ENCODE data around the gene DDB1. TPM values are rescaled to one million over a fixed set of nuclear protein-coding genes. Genes with fewer than 3 reads are reported as not detected.

Gene DDB1
- total and polyA plus RNA-seq, 12 donors, result 165 to 885 (median 592) TPM

DNA sequence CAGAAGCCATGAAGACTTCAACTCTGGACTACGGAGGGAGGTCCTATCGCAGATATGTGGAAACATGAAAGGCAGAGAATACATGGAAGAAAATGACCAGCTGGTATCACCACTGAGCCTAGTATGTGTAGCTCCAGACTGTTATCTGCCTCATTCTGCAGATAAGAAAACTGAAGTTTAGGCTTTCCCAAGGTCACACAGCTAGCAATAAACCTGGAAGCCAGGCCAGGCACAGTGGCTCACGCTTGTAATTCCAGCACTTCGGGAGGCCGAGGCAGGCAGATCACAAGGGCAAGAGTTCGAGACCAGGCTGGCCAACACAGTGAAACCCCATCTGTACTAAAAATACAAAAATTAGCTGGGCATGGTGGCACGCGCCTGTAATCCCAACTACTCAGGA, 22.2 kb downstream of the DDB1 start:
- no peaks in the 10 kb centered on the region for H3K9me3 ChIP-seq (replicated peaks in 1 of 3)
- DNase-seq, result peak in 5 of 7 donors; percentile 46 to 60 (median 54)
- H3K4me3 ChIP-seq, result no peak overlapping the region
- peaks cover 0 to 100% of the 10 kb centered on the region in 2 donors for H3K36me3 ChIP-seq (replicated peaks in 1 of 2)
- H3K4me1 ChIP-seq (replicated peaks in 1 of 2), result peaks cover 0 to 4% of the 10 kb centered on the region in 2 donors
- TF ChIP-seq POLR2A (IDR thresholded peaks at IDR 0.05) (no peak), CTCF (IDR thresholded peaks at IDR 0.05) (no peak)
- intact Hi-C loops (cut with DNase I), result no loop called here
- no peaks in the 10 kb centered on the region for H3K27me3 ChIP-seq
- H3K27ac ChIP-seq, result peak overlapping the region in 1 of 5 donors; percentile 50
- WGBS, 4 donors, result 52 to 69% (median 63%) methylated on average over 8 of the region's 8 CpGs

- intact Hi-C loops (cut with DNase I), result no loop called here
- DNase-seq, result no peak
- H3K9me3 ChIP-seq (replicated peaks in 1 of 3), result no peaks in the 10 kb centered on the region
- H3K27me3 ChIP-seq, result no peaks in the 10 kb centered on the region
- peaks cover 0 to 100% of the 10 kb centered on the region in 2 donors for H3K36me3 ChIP-seq (replicated peaks in 1 of 2)
- no peak overlapping the region for H3K27ac ChIP-seq
- H3K4me3 ChIP-seq, result no peak overlapping the region
- TF ChIP-seq POLR2A (IDR thresholded peaks at IDR 0.05) (no peak), CTCF (IDR thresholded peaks at IDR 0.05) (no peak)
- 94 to 100% (median 95%) methylated on average over 5 to 7 of the region's 7 CpGs for WGBS, 4 donors
- H3K4me1 ChIP-seq (replicated peaks in 1 of 2), result no peaks in the 10 kb centered on the region
These were observed 23.2 kb downstream of the DDB1 start for GRCh38 chr11:61309739-61310138.

GRCh38 chr11:61309141-61309540, 23.8 kb downstream of the DDB1 start:
- intact Hi-C loops (cut with DNase I), result no loop called here
- WGBS, 4 donors, result 86 to 91% (median 89%) methylated on average over 4 of the region's 4 CpGs

GRCh38 chr11:61307354-61307753, 25.6 kb downstream of the DDB1 start:
- no peaks in the 10 kb centered on the region for H3K27me3 ChIP-seq
- peaks cover 0 to 100% of the 10 kb centered on the region in 2 donors for H3K36me3 ChIP-seq (replicated peaks in 1 of 2)
- no peak overlapping the region for H3K27ac ChIP-seq
- WGBS, 4 donors, result 62 to 84% (median 83%) methylated on average over 1 of the region's 1 CpG
- no peak overlapping the region for H3K4me3 ChIP-seq
- no peaks in the 10 kb centered on the region for H3K4me1 ChIP-seq (replicated peaks in 1 of 2)
- TF ChIP-seq CTCF (IDR thresholded peaks at IDR 0.05), result no peak
- no peak for TF ChIP-seq POLR2A (IDR thresholded peaks at IDR 0.05)
- H3K9me3 ChIP-seq (replicated peaks in 1 of 3), result no peaks in the 10 kb centered on the region
- intact Hi-C loops (cut with DNase I), result no loop called here
- no peak for DNase-seq

More at GRCh38 chr11:61309141-61309540, 23.8 kb downstream of the DDB1 start:
- Histone ChIP-seq H3K27ac (no peak overlapping the region), H3K9me3 (replicated peaks in 1 of 3) (no peaks in the 10 kb centered on the region), H3K4me3 (no peak overlapping the region), H3K36me3 (replicated peaks in 1 of 2) (peaks cover 0 to 100% of the 10 kb centered on the region in 2 donors), H3K4me1 (replicated peaks in 1 of 2) (no peaks in the 10 kb centered on the region), H3K27me3 (no peaks in the 10 kb centered on the region)
- TF ChIP-seq POLR2A (IDR thresholded peaks at IDR 0.05), result no peak
- no peak for DNase-seq

DNA sequence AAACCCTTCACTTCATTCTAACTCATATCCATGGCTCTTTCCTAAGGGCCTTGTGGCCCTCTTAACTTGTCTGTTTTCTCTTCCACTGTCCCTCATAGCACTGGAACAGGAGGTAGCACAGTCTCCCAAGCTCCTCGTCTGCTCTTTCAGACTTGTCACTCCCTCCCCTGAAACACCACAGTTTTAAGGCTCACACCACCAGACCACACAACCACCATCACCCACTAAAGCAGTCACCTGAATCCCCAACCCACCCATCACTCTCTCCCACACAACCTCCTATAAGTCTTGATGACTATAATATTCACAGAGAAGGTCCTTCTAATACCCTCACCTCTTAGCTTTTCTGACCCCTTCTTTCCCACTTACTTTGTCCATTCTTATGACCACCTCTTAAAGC, 26.7 kb downstream of the DDB1 start:
- H3K27me3 ChIP-seq, result no peaks in the 10 kb centered on the region
- no peaks in the 10 kb centered on the region for H3K4me1 ChIP-seq (replicated peaks in 1 of 2)
- H3K27ac ChIP-seq, result no peak overlapping the region
- no peak for DNase-seq
- no peak for TF ChIP-seq POLR2A (IDR thresholded peaks at IDR 0.05)
- no peak for TF ChIP-seq CTCF (IDR thresholded peaks at IDR 0.05)
- WGBS, 4 donors, result 89 to 95% (median 91%) methylated on average over 1 of the region's 1 CpG
- no peak overlapping the region for H3K4me3 ChIP-seq
- H3K36me3 ChIP-seq (replicated peaks in 1 of 2), result peaks cover 0 to 100% of the 10 kb centered on the region in 2 donors
- no peaks in the 10 kb centered on the region for H3K9me3 ChIP-seq (replicated peaks in 1 of 3)
- intact Hi-C loops (cut with DNase I), result no loop called here

All from adrenal gland (tissue), 12 donors.